ENCODE results near the gene WNK3.

Gene WNK3

GRCh38 chrX:54173791-54174190 lies 184.1 kb downstream of the WNK3 start:
- H3K4me3 ChIP-seq (ENCODE audit: low read length) = no peak overlapping the region
- no peak overlapping the region for H3K4me2 ChIP-seq (ENCODE audit: low read length)
- peaks cover 39% of the 10 kb centered on the region for H3K36me3 ChIP-seq (replicated peaks; ENCODE audit: low read depth, low read length)
- no peak overlapping the region for H3K27ac ChIP-seq (ENCODE audit: low read length)
- no peak for TF ChIP-seq CTCF (IDR thresholded peaks at IDR 0.05; ENCODE audit: low read depth, low read length)
- no peak for TF ChIP-seq EZH2phosphoT487 (IDR thresholded peaks at IDR 0.05; ENCODE audit: low read depth)
- no peaks in the 10 kb centered on the region for H3K9me3 ChIP-seq (ENCODE audit: insufficient read depth, low read length)
- H3K4me1 ChIP-seq (ENCODE audit: low read length) = peaks cover 15% of the 10 kb centered on the region
- H3K9ac ChIP-seq (ENCODE audit: low read length) = no peak overlapping the region
- no peak overlapping the region for H2AFZ ChIP-seq (ENCODE audit: low read depth, low read length)
- H3K27me3 ChIP-seq (ENCODE audit: low read depth, low read length) = no peaks in the 10 kb centered on the region
- peaks cover 49% of the 10 kb centered on the region for H3K79me2 ChIP-seq (ENCODE audit: low read length)
- peaks cover 12% of the 10 kb centered on the region; the same call in 1 of the 2 replicates for H4K20me1 ChIP-seq (ENCODE audit: insufficient read depth, low read length)

GRCh38 chrX:54172455-54172854 lies 185.4 kb downstream of the WNK3 start:
- no peak overlapping the region for H3K4me3 ChIP-seq (ENCODE audit: low read length)
- H2AFZ ChIP-seq (ENCODE audit: low read depth, low read length) = no peak overlapping the region
- H4K20me1 ChIP-seq (ENCODE audit: insufficient read depth, low read length) = 0 out of 2 replicates have a peak, but pooled peaks cover under 1% of the 10 kb centered on the region
- H3K9me3 ChIP-seq (ENCODE audit: insufficient read depth, low read length) = no peaks in the 10 kb centered on the region
- peaks cover 36% of the 10 kb centered on the region for H3K36me3 ChIP-seq (replicated peaks; ENCODE audit: low read depth, low read length)
- no peaks in the 10 kb centered on the region for H3K27me3 ChIP-seq (ENCODE audit: low read depth, low read length)
- H3K4me2 ChIP-seq (ENCODE audit: low read length) = no peak overlapping the region
- H3K27ac ChIP-seq (ENCODE audit: low read length) = no peak overlapping the region
- peaks cover 2% of the 10 kb centered on the region for H3K4me1 ChIP-seq (ENCODE audit: low read length)
- peaks cover 36% of the 10 kb centered on the region for H3K79me2 ChIP-seq (ENCODE audit: low read length)
- TF ChIP-seq CTCF (IDR thresholded peaks at IDR 0.05; ENCODE audit: low read depth, low read length) (no peak), EZH2phosphoT487 (IDR thresholded peaks at IDR 0.05; ENCODE audit: low read depth) (no peak)
- H3K9ac ChIP-seq (ENCODE audit: low read length) = no peak overlapping the region

- TF ChIP-seq CTCF (IDR thresholded peaks at IDR 0.05; ENCODE audit: low read depth, low read length) (no peak), EZH2phosphoT487 (IDR thresholded peaks at IDR 0.05; ENCODE audit: low read depth) (no peak)
- H3K79me2 ChIP-seq (ENCODE audit: low read length) = peaks cover 28% of the 10 kb centered on the region
Observed at GRCh38 chrX:54171527-54172250, 186.2 kb downstream of the WNK3 start.

GRCh38 chrX:54171091-54171490 lies 186.8 kb downstream of the WNK3 start:
- H3K27ac ChIP-seq (ENCODE audit: low read length) = no peak overlapping the region
- no peaks in the 10 kb centered on the region for H3K27me3 ChIP-seq (ENCODE audit: low read depth, low read length)
- H4K20me1 ChIP-seq (ENCODE audit: insufficient read depth, low read length) = no peaks in the 10 kb centered on the region
- no peak for TF ChIP-seq CTCF (IDR thresholded peaks at IDR 0.05; ENCODE audit: low read depth, low read length)
- no peak for TF ChIP-seq EZH2phosphoT487 (IDR thresholded peaks at IDR 0.05; ENCODE audit: low read depth)
- H3K79me2 ChIP-seq (ENCODE audit: low read length) = peaks cover 22% of the 10 kb centered on the region
- H3K4me3 ChIP-seq (ENCODE audit: low read length) = no peak overlapping the region
- no peak overlapping the region for H2AFZ ChIP-seq (ENCODE audit: low read depth, low read length)
- no peak overlapping the region for H3K4me2 ChIP-seq (ENCODE audit: low read length)
- H3K36me3 ChIP-seq (replicated peaks; ENCODE audit: low read depth, low read length) = peaks cover 27% of the 10 kb centered on the region
- no peak overlapping the region for H3K9ac ChIP-seq (ENCODE audit: low read length)
- H3K9me3 ChIP-seq (ENCODE audit: insufficient read depth, low read length) = no peaks in the 10 kb centered on the region
- no peaks in the 10 kb centered on the region for H3K4me1 ChIP-seq (ENCODE audit: low read length)

More at GRCh38 chrX:54171527-54172250, 186.2 kb downstream of the WNK3 start:
- no peaks in the 10 kb centered on the region for H3K9me3 ChIP-seq (ENCODE audit: insufficient read depth, low read length)
- H3K9ac ChIP-seq (ENCODE audit: low read length) = no peak overlapping the region
- H4K20me1 ChIP-seq (ENCODE audit: insufficient read depth, low read length) = no peaks in the 10 kb centered on the region
- H3K4me3 ChIP-seq (ENCODE audit: low read length) = no peak overlapping the region
- H3K27me3 ChIP-seq (ENCODE audit: low read depth, low read length) = no peaks in the 10 kb centered on the region
- H3K4me1 ChIP-seq (ENCODE audit: low read length) = no peaks in the 10 kb centered on the region
- H3K27ac ChIP-seq (ENCODE audit: low read length) = no peak overlapping the region
- H3K4me2 ChIP-seq (ENCODE audit: low read length) = no peak overlapping the region
- peaks cover 32% of the 10 kb centered on the region for H3K36me3 ChIP-seq (replicated peaks; ENCODE audit: low read depth, low read length)
- H2AFZ ChIP-seq (ENCODE audit: low read depth, low read length) = no peak overlapping the region

Measured in OCI-LY3 (cell line).